Measurements from ENCODE around the gene ERC2. TPM values are rescaled to one million over a fixed set of nuclear protein-coding genes. Genes with fewer than 3 reads are reported as not detected.

ERC2 gene
- total and polyA plus RNA-seq, 2 of the 8 experiments (the other 6 are each of a cell fraction or from before 2014, with no cell fraction given) = 16.4 to 22.8 TPM

- DNase-seq (ENCODE audit: low read depth in 1 of 2, low spot score in 2 of 2) (no peak), FAIRE-seq (no peak)
- Histone ChIP-seq H3K4ac (replicated peaks; ENCODE audit: insufficient read length, low read depth, low read length) (no peak overlapping the region), H3K9ac (replicated peaks in 1 of 4; ENCODE audit: extremely low read depth in 1 of 4, low read depth in 3 of 4, low read length in 3 of 4) (no peak overlapping the region), H3K14ac (ENCODE audit: insufficient read length) (no peak overlapping the region), H2BK5ac (ENCODE audit: low read depth, low read length) (no peak overlapping the region), H3K23me2 (ENCODE audit: low read depth, low read length) (no peaks in the 10 kb centered on the region), H4K5ac (ENCODE audit: insufficient read length, low read depth, low read length) (no peak overlapping the region), H2BK120ac (replicated peaks; ENCODE audit: low read depth, low read length) (no peak overlapping the region), H3K23ac (ENCODE audit: insufficient read length) (no peak overlapping the region), H3K9me3 (ENCODE audit: insufficient read depth in 2 of 2, low read depth in 1 of 2, low read length in 1 of 2) (no peaks in the 10 kb centered on the region), H3K36me3 (ENCODE audit: control insufficient read depth in 2 of 4, insufficient read depth in 4 of 4, low read length in 3 of 4) (peaks cover 0 to 5% (median 0%) of the 10 kb centered on the region in 4 experiments; a peak in 1 of 8 replicates), H2BK15ac (ENCODE audit: low read length) (no peak overlapping the region), H4K91ac (replicated peaks; ENCODE audit: insufficient read length, low read length) (no peak overlapping the region), H3K18ac (ENCODE audit: extremely low read depth, low read length) (no peak overlapping the region), H3K27me3 (replicated peaks in 1 of 4; ENCODE audit: control insufficient read depth in 3 of 4, extremely low read depth in 1 of 4, insufficient read depth in 3 of 4, low read length in 3 of 4) (no peaks in the 10 kb centered on the region), H2BK20ac (ENCODE audit: low read length) (no peak overlapping the region), H3K4me3 (ENCODE audit: extremely low read depth in 1 of 4, insufficient read depth in 2 of 4, low read depth in 3 of 4, low read length in 4 of 4) (no peak overlapping the region), H2AK5ac (ENCODE audit: low read depth, low read length) (no peak overlapping the region), H2AFZ (ENCODE audit: low read length) (no peak overlapping the region), H3K79me2 (ENCODE audit: control insufficient read depth in 1 of 2, insufficient read depth in 2 of 2, low read length in 2 of 2) (0 out of 4 replicates have a peak, but pooled peaks cover 0 to 3% of the 10 kb centered on the region in 2 experiments), H4K8ac (ENCODE audit: extremely low read depth, insufficient read depth, low read length) (no peak overlapping the region), H3K27ac (ENCODE audit: low read depth, low read length) (no peak overlapping the region), H3K56ac (replicated peaks; ENCODE audit: insufficient read length, low read depth, low read length) (no peak overlapping the region), H2BK12ac (ENCODE audit: low read depth, low read length) (no peak overlapping the region), H3K4me2 (ENCODE audit: insufficient read depth in 1 of 2, low read depth in 2 of 2, low read length in 2 of 2) (no peak overlapping the region), H3K79me1 (ENCODE audit: low read depth, low read length) (no peaks in the 10 kb centered on the region), H3K4me1 (replicated peaks in 1 of 4; ENCODE audit: control insufficient read depth in 3 of 4, insufficient read depth in 4 of 4, low read length in 3 of 4) (peaks cover 0 to 6% (median 1%) of the 10 kb centered on the region in 4 experiments; a peak in 3 of 7 replicates), H4K20me1 (replicated peaks in 1 of 2; ENCODE audit: control insufficient read depth in 1 of 2, insufficient read depth in 2 of 2, low read length in 2 of 2) (no peaks in the 10 kb centered on the region)
- TF ChIP-seq TAF1 (IDR thresholded peaks at IDR 0.05; ENCODE audit: low read depth, low read length) (no peak), RNF2 (IDR thresholded peaks at IDR 0.05; ENCODE audit: borderline replicate concordance, low read depth, low read length, missing control alignments, poor library complexity, severe bottlenecking) (no peak), PHF8 (conservative IDR thresholded peaks at IDR 0.05; ENCODE audit: low read depth, low read length) (no peak), CEBPB (IDR thresholded peaks at IDR 0.05; ENCODE audit: low read depth, low read length) (no peak), CREB1 (IDR thresholded peaks at IDR 0.05) (no peak), SP1 (IDR thresholded peaks at IDR 0.05; ENCODE audit: low read depth, low read length) (no peak), CHD1 (IDR thresholded peaks at IDR 0.05; ENCODE audit: low read depth, low read length) (no peak), CBX8 (IDR thresholded peaks at IDR 0.05; ENCODE audit: borderline replicate concordance, low read depth, low read length) (no peak), JUN (IDR thresholded peaks at IDR 0.05; ENCODE audit: low read depth, low read length) (no peak), NRF1 (IDR thresholded peaks at IDR 0.05; ENCODE audit: low read depth, low read length) (no peak), SRF (IDR thresholded peaks at IDR 0.05; ENCODE audit: low read depth, low read length) (no peak), GTF2F1 (IDR thresholded peaks at IDR 0.05; ENCODE audit: borderline replicate concordance, low read depth, low read length) (no peak), NANOG (IDR thresholded peaks at IDR 0.05; ENCODE audit: insufficient read depth, low read depth, low read length, poor library complexity, severe bottlenecking) (no peak)
- TF ChIP-seq, protein P1, sequence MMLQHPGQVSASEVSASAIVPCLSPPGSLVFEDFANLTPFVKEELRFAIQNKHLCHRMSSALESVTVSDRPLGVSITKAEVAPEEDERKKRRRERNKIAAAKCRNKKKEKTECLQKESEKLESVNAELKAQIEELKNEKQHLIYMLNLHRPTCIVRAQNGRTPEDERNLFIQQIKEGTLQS (IDR thresholded peaks at IDR 0.05; ENCODE audit: insufficient read depth, low read depth, low read length) = no peak
- ChIA-PET CTCF (ENCODE audit: partially characterized antibody) (interaction anchor here (1.0 to 3.4 kb wide), 5 partner anchors 9 to 81 kb away, joined by 3 to 21 read pairs (median 3); no protein-coding TSS in a partner anchor), POLR2A (ENCODE audit: partially characterized antibody) (no interaction called here)
- 86% methylated on average over 5 of the region's 5 CpGs; no CpG with 5 or more reads in 1 of the 2 experiments for WGBS, 2 experiments (ENCODE audit: extremely low coverage in 1 of 2, insufficient coverage in 1 of 2, insufficient read length in 1 of 2, insufficient replicate concordance in 2 of 2, low coverage in 1 of 2, low lambda C conversion rate in 2 of 2, missing lambda C conversion rate in 1 of 2)
These were observed 57.1 kb downstream of the ERC2 start for GRCh38 chr3:56411166-56411565.

Measured in H1 (cell line).